IMR-90 (cell line): ENCODE results near the gene SMC6. TPM values are rescaled to one million over a fixed set of nuclear protein-coding genes. Genes with fewer than 3 reads are reported as not detected.

Experiments used
- ATAC-seq: fragments of 200-7000 bp; cut with Tn5 transposase; 2 replicates; pipeline ENCODE4 v1.9.1; 2020; ENCODE audit warnings: low read depth, mild to moderate bottlenecking, moderate library complexity
- BruUV-seq: library from RNA; stranded (reverse); fragments of 400-500 nt; replicated peaks from 2 replicates; lab custom pipeline; 2021; lab: Mats Ljungman, UMichigan
- CTCF ChIA-PET: fragments of 300-600 bp; formaldehyde crosslinking; extraction: SDS; loops from one replicate; lab custom pipeline; 2021; ENCODE audit warnings: antibody characterized with exemption; lab: Yijun Ruan, JAX
- POLR2A ChIA-PET: fragments of 300-600 bp; sonication (Branson Sonifier 250); formaldehyde crosslinking; loops from one replicate; lab custom pipeline; 2022; ENCODE audit warnings: antibody characterized with exemption; ENCODE audit not compliant: unreplicated experiment; lab: Charles Lee
- DNase-seq: peaks from one replicate; pipeline ENCODE4 v3.0.0; 2013
- H2AFZ ChIP-seq: replicated peaks from 2 replicates; pipeline ENCODE3; 2013; ENCODE audit warnings: low read length, mild to moderate bottlenecking; ENCODE audit not compliant: poor library complexity
- H2AK5ac ChIP-seq: 2 replicates; pipeline ENCODE4 v1.6.1; 2013; ENCODE audit warnings: low read depth, low read length, inconsistent platforms
- H2AK9ac ChIP-seq: replicated peaks from 2 replicates; pipeline ENCODE3; 2013; ENCODE audit warnings: mild to moderate bottlenecking, low read depth, low read length, moderate library complexity; ENCODE audit not compliant: poor library complexity
- H2BK120ac ChIP-seq: 2 replicates; pipeline ENCODE4 v1.6.1; 2013; ENCODE audit warnings: low read depth, low read length, inconsistent platforms
- H2BK15ac ChIP-seq: 3 replicates; pipeline ENCODE4 v1.6.1; 2013; ENCODE audit warnings: low read depth, low read length, inconsistent platforms
- H2BK20ac ChIP-seq: 2 replicates; pipeline ENCODE4 v1.6.1; 2013; ENCODE audit warnings: low read depth, mild to moderate bottlenecking, inconsistent platforms, low read length, moderate library complexity
- H2BK5ac ChIP-seq: 2 replicates; pipeline ENCODE4 v1.6.1; 2013; ENCODE audit warnings: mild to moderate bottlenecking, low read depth, low read length, inconsistent platforms; ENCODE audit not compliant: poor library complexity, severe bottlenecking
- H3K14ac ChIP-seq: replicated peaks from 2 replicates; pipeline ENCODE4 v1.6.1; 2013; ENCODE audit warnings: low read depth, low read length, inconsistent platforms
- H3K18ac ChIP-seq: 2 replicates; pipeline ENCODE4 v1.6.1; 2013; ENCODE audit warnings: low read depth, low read length, control low read depth
- H3K23ac ChIP-seq: 2 replicates; pipeline ENCODE4 v1.6.1; 2013; ENCODE audit warnings: low read depth, low read length, inconsistent platforms
- H3K27ac ChIP-seq: 2 replicates; pipeline ENCODE4 v1.5.1; 2013; ENCODE audit warnings: mild to moderate bottlenecking, control low read depth, low read length; ENCODE audit not compliant: insufficient read depth
- H3K27me3 ChIP-seq: 2 replicates; pipeline ENCODE4 v1.6.1; 2013; ENCODE audit warnings: low read length; ENCODE audit not compliant: control insufficient read depth, insufficient read depth
- H3K36me3 ChIP-seq: 2 replicates; pipeline ENCODE4 v1.6.1; 2013; ENCODE audit warnings: low read length, mixed read lengths; ENCODE audit not compliant: control insufficient read depth, insufficient read depth
- H3K4ac ChIP-seq: 2 replicates; pipeline ENCODE4 v1.6.1; 2013; ENCODE audit warnings: low read depth, low read length, inconsistent platforms
- H3K4me1 ChIP-seq: 2 replicates; pipeline ENCODE4 v1.6.1; 2013; ENCODE audit warnings: low read length, mixed read lengths; ENCODE audit not compliant: control insufficient read depth, insufficient read depth
- H3K4me2 ChIP-seq: 2 replicates; pipeline ENCODE4 v1.6.1; 2013; ENCODE audit warnings: low read depth, mild to moderate bottlenecking, control low read depth, low read length, moderate library complexity
- H3K4me3 ChIP-seq: 2 replicates; pipeline ENCODE4 v1.5.1; 2013; ENCODE audit warnings: low read depth, mild to moderate bottlenecking, control low read depth, low read length, moderate library complexity; ENCODE audit not compliant: insufficient read depth
- H3K56ac ChIP-seq: 2 replicates; pipeline ENCODE4 v1.6.1; 2013; ENCODE audit warnings: low read length, inconsistent platforms; ENCODE audit not compliant: insufficient read depth; ENCODE audit errors: extremely low read depth
- H3K79me1 ChIP-seq, 2 experiments: 2 replicates each; pipeline ENCODE4 v1.6.1; 2013; ENCODE audit warnings: low read length in 2 of 2, inconsistent platforms in 1 of 2, low read depth in 1 of 2
- H3K9ac ChIP-seq: 2 replicates; pipeline ENCODE4 v1.6.1; 2013; ENCODE audit warnings: low read depth, low read length, control low read depth
- H3K9me1 ChIP-seq: 2 replicates; pipeline ENCODE4 v1.6.1; 2013; ENCODE audit warnings: low read length, inconsistent platforms; ENCODE audit not compliant: insufficient read depth
- H3K9me3 ChIP-seq: 2 replicates; pipeline ENCODE4 v1.6.1; 2013; ENCODE audit warnings: low read length; ENCODE audit not compliant: control insufficient read depth, insufficient read depth
- H4K20me1 ChIP-seq: 2 replicates; pipeline ENCODE4 v1.6.1; 2013; ENCODE audit warnings: low read length, inconsistent platforms; ENCODE audit not compliant: insufficient read depth
- H4K5ac ChIP-seq: 2 replicates; pipeline ENCODE4 v1.6.1; 2013; ENCODE audit warnings: mild to moderate bottlenecking, low read depth, low read length, control low read depth
- H4K8ac ChIP-seq, 2 experiments: 2 replicates each; pipeline ENCODE4 v1.6.1; 2013; ENCODE audit warnings: low read depth in 2 of 2, low read length in 2 of 2, control low read depth in 1 of 2, inconsistent platforms in 1 of 2
- H4K91ac ChIP-seq: 2 replicates; pipeline ENCODE4 v1.6.1; 2013; ENCODE audit warnings: low read depth, low read length, inconsistent platforms; ENCODE audit not compliant: insufficient read depth
- BHLHE40 ChIP-seq: fragments of 150-350 bp; IDR thresholded peaks from 2 replicates; pipeline ENCODE4 v1.6.1; 2016; ENCODE audit warnings: mild to moderate bottlenecking, low read depth, low read length
- CEBPB ChIP-seq: IDR thresholded peaks from 2 replicates; pipeline ENCODE4 v1.6.1; 2012; ENCODE audit warnings: low read depth, low read length, improper control_type of control experiment
- CHD1 ChIP-seq: IDR thresholded peaks from 2 replicates; pipeline ENCODE4 v1.6.1; 2012; ENCODE audit warnings: low read depth, low read length, improper control_type of control experiment
- FOS ChIP-seq: fragments of 150-350 bp; IDR thresholded peaks from 2 replicates; pipeline ENCODE4 v1.6.1; 2016; ENCODE audit warnings: low read depth, low read length
- MAFK ChIP-seq: IDR thresholded peaks from 2 replicates; pipeline ENCODE4 v1.6.1; 2012; ENCODE audit warnings: low read depth, low read length, improper control_type of control experiment
- MAZ ChIP-seq: IDR thresholded peaks from 2 replicates; pipeline ENCODE4 v1.6.1; 2012; ENCODE audit warnings: low read depth, mild to moderate bottlenecking, low read length, improper control_type of control experiment, moderate library complexity, borderline replicate concordance
- MXI1 ChIP-seq: IDR thresholded peaks from 2 replicates; pipeline ENCODE4 v1.6.1; 2012; ENCODE audit warnings: low read depth, mild to moderate bottlenecking, low read length, moderate library complexity, borderline replicate concordance
- NFE2L2 ChIP-seq: fragments of 150-350 bp; IDR thresholded peaks from 2 replicates; pipeline ENCODE4 v1.6.1; 2016; ENCODE audit warnings: low read depth, mild to moderate bottlenecking, low read length
- POLR2A ChIP-seq: IDR thresholded peaks from 2 replicates; pipeline ENCODE4 v1.6.1; 2012; ENCODE audit warnings: mild to moderate bottlenecking, low read depth, low read length
- RAD21 ChIP-seq: IDR thresholded peaks from 2 replicates; pipeline ENCODE4 v1.6.1; 2012; ENCODE audit warnings: low read length, improper control_type of control experiment
- RCOR1 ChIP-seq: IDR thresholded peaks from 2 replicates; pipeline ENCODE4 v1.6.1; 2012; ENCODE audit warnings: mild to moderate bottlenecking, low read length, improper control_type of control experiment; ENCODE audit not compliant: insufficient replicate concordance
- RFX5 ChIP-seq: IDR thresholded peaks from 2 replicates; pipeline ENCODE4 v1.8.0; 2012; ENCODE audit warnings: low read depth, mild to moderate bottlenecking, low read length, moderate library complexity
- SMC3 ChIP-seq: fragments of 150-350 bp; IDR thresholded peaks from 2 replicates; pipeline ENCODE4 v1.6.1; 2016; ENCODE audit warnings: low read depth, mild to moderate bottlenecking, antibody characterized with exemption, low read length, moderate library complexity
- WGBS, 2 experiments: methylation state at CpG; one replicate each; pipeline versions ENCODE4 v1.1.5 to v1.1.7; 2013; ENCODE audit warnings: missing lambda C conversion rate in 2 of 2; ENCODE audit not compliant: insufficient read length in 1 of 2; ENCODE audit errors: extremely low coverage in 2 of 2; 5-methylcytosine and 5-hydroxymethylcytosine counted together
- dilution Hi-C: fragments of 300-500 bp; cut with HindIII; formaldehyde crosslinking; loops from one replicate; pipeline ENCODE4 v1.14.3; 2018; ENCODE audit warnings: low sequenced_read_pairs; ENCODE audit not compliant: unreplicated experiment
- in situ Hi-C: fragments of 300-500 bp; cut with MboI; formaldehyde crosslinking; loops from 3 replicates; pipeline ENCODE4 v1.14.3; 2019; ENCODE audit warnings: low sequenced_read_pairs, inconsistent platforms, mixed read lengths
- intact Hi-C: fragments of 100-400 bp; cut with micrococcal nuclease; formaldehyde crosslinking; loops from 2 replicates; pipeline ENCODE4 v1.10.0; 2022
- polyA plus RNA-seq, 3 experiments: library from polyadenylated mRNA; depleted of rRNA; stranded (reverse); fragments of >200 nt; gene quantifications; 2 replicates each; pipeline ENCODE4 v1.2.3, GENCODE V29; 2012; ENCODE audit warnings: low replicate concordance in 1 of 3
- total RNA-seq: library from RNA; depleted of rRNA; stranded (reverse); fragments of >200 nt; gene quantifications from 2 replicates; pipeline ENCODE4 v1.2.3, GENCODE V29; 2012
- TF ChIP-seq, protein P1 (sequence below): conservative IDR thresholded peaks from 2 replicates; pipeline ENCODE4 v1.5.1; 2012; ENCODE audit warnings: mild to moderate bottlenecking, low read depth, low read length, improper control_type of control experiment
- TF ChIP-seq, protein P2 (sequence below): fragments of 150-350 bp; IDR thresholded peaks from 2 replicates; pipeline ENCODE4 v1.6.1; 2016; ENCODE audit warnings: low read depth, mild to moderate bottlenecking, low read length, moderate library complexity, borderline replicate concordance
- TF ChIP-seq, protein P3 (sequence below): fragments of 150-350 bp; IDR thresholded peaks from 2 replicates; pipeline ENCODE4 v1.6.1; 2017; ENCODE audit warnings: mild to moderate bottlenecking, antibody characterized with exemption, low read length, low read depth

Gene SMC6
- total and polyA plus RNA-seq, 2 of the 4 experiments (the other 2 are of a cell fraction), result 6.5 to 10.4 TPM

GRCh38 chr2:17788773-17789172 lies 35.2 kb upstream of the SMC6 start:
- H3K23ac ChIP-seq, result no peak overlapping the region
- H3K4ac ChIP-seq, result no peak overlapping the region
- H3K36me3 ChIP-seq, result no peaks in the 10 kb centered on the region
- H3K79me1 ChIP-seq, result no peaks in the 10 kb centered on the region
- TF ChIP-seq, protein P1, sequence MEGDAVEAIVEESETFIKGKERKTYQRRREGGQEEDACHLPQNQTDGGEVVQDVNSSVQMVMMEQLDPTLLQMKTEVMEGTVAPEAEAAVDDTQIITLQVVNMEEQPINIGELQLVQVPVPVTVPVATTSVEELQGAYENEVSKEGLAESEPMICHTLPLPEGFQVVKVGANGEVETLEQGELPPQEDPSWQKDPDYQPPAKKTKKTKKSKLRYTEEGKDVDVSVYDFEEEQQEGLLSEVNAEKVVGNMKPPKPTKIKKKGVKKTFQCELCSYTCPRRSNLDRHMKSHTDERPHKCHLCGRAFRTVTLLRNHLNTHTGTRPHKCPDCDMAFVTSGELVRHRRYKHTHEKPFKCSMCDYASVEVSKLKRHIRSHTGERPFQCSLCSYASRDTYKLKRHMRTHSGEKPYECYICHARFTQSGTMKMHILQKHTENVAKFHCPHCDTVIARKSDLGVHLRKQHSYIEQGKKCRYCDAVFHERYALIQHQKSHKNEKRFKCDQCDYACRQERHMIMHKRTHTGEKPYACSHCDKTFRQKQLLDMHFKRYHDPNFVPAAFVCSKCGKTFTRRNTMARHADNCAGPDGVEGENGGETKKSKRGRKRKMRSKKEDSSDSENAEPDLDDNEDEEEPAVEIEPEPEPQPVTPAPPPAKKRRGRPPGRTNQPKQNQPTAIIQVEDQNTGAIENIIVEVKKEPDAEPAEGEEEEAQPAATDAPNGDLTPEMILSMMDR, result no peak
- TF ChIP-seq RCOR1 (no peak), SMC3 (no peak), MAFK (no peak), MXI1 (no peak), CEBPB (no peak), CHD1 (no peak), BHLHE40 (no peak), FOS (no peak), RFX5 (no peak), RAD21 (no peak), NFE2L2 (no peak), MAZ (no peak), POLR2A (no peak)
- TF ChIP-seq, protein P2, sequence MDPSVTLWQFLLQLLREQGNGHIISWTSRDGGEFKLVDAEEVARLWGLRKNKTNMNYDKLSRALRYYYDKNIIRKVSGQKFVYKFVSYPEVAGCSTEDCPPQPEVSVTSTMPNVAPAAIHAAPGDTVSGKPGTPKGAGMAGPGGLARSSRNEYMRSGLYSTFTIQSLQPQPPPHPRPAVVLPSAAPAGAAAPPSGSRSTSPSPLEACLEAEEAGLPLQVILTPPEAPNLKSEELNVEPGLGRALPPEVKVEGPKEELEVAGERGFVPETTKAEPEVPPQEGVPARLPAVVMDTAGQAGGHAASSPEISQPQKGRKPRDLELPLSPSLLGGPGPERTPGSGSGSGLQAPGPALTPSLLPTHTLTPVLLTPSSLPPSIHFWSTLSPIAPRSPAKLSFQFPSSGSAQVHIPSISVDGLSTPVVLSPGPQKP, result no peak
- TF ChIP-seq, protein P3, sequence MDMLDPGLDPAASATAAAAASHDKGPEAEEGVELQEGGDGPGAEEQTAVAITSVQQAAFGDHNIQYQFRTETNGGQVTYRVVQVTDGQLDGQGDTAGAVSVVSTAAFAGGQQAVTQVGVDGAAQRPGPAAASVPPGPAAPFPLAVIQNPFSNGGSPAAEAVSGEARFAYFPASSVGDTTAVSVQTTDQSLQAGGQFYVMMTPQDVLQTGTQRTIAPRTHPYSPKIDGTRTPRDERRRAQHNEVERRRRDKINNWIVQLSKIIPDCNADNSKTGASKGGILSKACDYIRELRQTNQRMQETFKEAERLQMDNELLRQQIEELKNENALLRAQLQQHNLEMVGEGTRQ, result no peak
- no peaks in the 10 kb centered on the region for H3K9me3 ChIP-seq
- H4K20me1 ChIP-seq, result no peaks in the 10 kb centered on the region
- no peak overlapping the region for H3K56ac ChIP-seq
- intact Hi-C loops (no loop called here), in situ Hi-C loops (no loop called here), dilution Hi-C loops (no loop called here)
- CTCF ChIA-PET, result no interaction called here
- no peak overlapping the region for H2AFZ ChIP-seq
- WGBS, 2 experiments, result no CpG with 5 or more reads among the region's 4 CpGs
- no TSS peak for BruUV-seq
- no peak overlapping the region for H4K8ac ChIP-seq
- H3K4me2 ChIP-seq, result no peak overlapping the region
- no peak for DNase-seq
- no peak overlapping the region for H2BK5ac ChIP-seq
- H3K4me3 ChIP-seq, result no peak overlapping the region
- no peak overlapping the region for H4K5ac ChIP-seq
- no peak overlapping the region for H3K18ac ChIP-seq
- H2BK120ac ChIP-seq, result no peak overlapping the region
- H2AK5ac ChIP-seq, result no peak overlapping the region
- H2AK9ac ChIP-seq, result no peak overlapping the region
- POLR2A ChIA-PET, result no interaction called here
- H3K9ac ChIP-seq, result no peak overlapping the region
- H4K91ac ChIP-seq, result no peak overlapping the region
- H3K9me1 ChIP-seq, result peaks cover 7% of the 10 kb centered on the region
- H2BK15ac ChIP-seq, result no peak overlapping the region
- H2BK20ac ChIP-seq, result no peak overlapping the region
- peaks cover 4% of the 10 kb centered on the region for H3K4me1 ChIP-seq
- no peak overlapping the region for H3K27ac ChIP-seq
- H3K14ac ChIP-seq, result no peak overlapping the region
- H3K27me3 ChIP-seq, result no peaks in the 10 kb centered on the region
- no peak for ATAC-seq
